NAMALWA (cell line): ENCODE data around the gene PTX3.

Source experiments
- DNase-seq: peaks from one replicate; pipeline ENCODE4 v3.0.0-alpha.2; 2015; ENCODE audit warnings: low spot score

Gene PTX3

GRCh38 chr3:157436583-157437291, at the start of gene PTX3:
TSS of gene PTX3 (plus strand) at chr3:157436850. CDS start at chr3:157436934, 84 bp downstream.
- no peak for DNase-seq

- no peak for DNase-seq
These were observed 48.8 kb upstream of the PTX3 start for GRCh38 chr3:157387708-157388435.

- DNase-seq, result no peak
These were observed 47.7 kb upstream of the PTX3 start for GRCh38 chr3:157388976-157389375.

GRCh38 chr3:157390713-157391515, 45.7 kb upstream of the PTX3 start:
- DNase-seq, result no peak

GRCh38 chr3:157392104-157392503, 44.5 kb upstream of the PTX3 start:
- DNase-seq, result no peak

GRCh38 chr3:157393113-157393512, 43.5 kb upstream of the PTX3 start:
- DNase-seq, result no peak

- DNase-seq, result no peak
These were observed 42.2 kb upstream of the PTX3 start for GRCh38 chr3:157394411-157394810.

GRCh38 chr3:157398598-157398997, 38.1 kb upstream of the PTX3 start:
- no peak for DNase-seq

- DNase-seq, result no peak
These were observed 32.3 kb upstream of the PTX3 start for GRCh38 chr3:157404381-157404780.

GRCh38 chr3:157405457-157405856, 31.2 kb upstream of the PTX3 start:
- DNase-seq, result no peak

- no peak for DNase-seq
These were observed 30.3 kb upstream of the PTX3 start for GRCh38 chr3:157406394-157406793.

- DNase-seq, result no peak
These were observed 28.9 kb upstream of the PTX3 start for GRCh38 chr3:157407769-157408168.

- no peak for DNase-seq
These were observed 28.0 kb upstream of the PTX3 start for GRCh38 chr3:157408499-157409149.

- no peak for DNase-seq
These were observed 27.1 kb upstream of the PTX3 start for GRCh38 chr3:157409516-157409915.

- DNase-seq, result no peak
These were observed 25.7 kb upstream of the PTX3 start for GRCh38 chr3:157410945-157411344.

GRCh38 chr3:157412323-157412855, 24.3 kb upstream of the PTX3 start:
- DNase-seq, result no peak

- no peak for DNase-seq
These were observed 21.8 kb upstream of the PTX3 start for GRCh38 chr3:157414861-157415260.

- no peak for DNase-seq
These were observed 20.1 kb upstream of the PTX3 start for GRCh38 chr3:157416347-157417087.

- no peak for DNase-seq
These were observed 19.4 kb upstream of the PTX3 start for GRCh38 chr3:157417247-157417646.

GRCh38 chr3:157418104-157418503, 18.5 kb upstream of the PTX3 start:
- DNase-seq, result no peak

GRCh38 chr3:157420606-157421130, 16.0 kb upstream of the PTX3 start:
- no peak for DNase-seq
